AML-193 (cell line): Measurements from ENCODE around the gene PRSS23.
"Not testable (repeated sequence)": the region's sequence is repeated elsewhere in the genome, so short reads cannot be mapped to it uniquely, and the experiment has no call there.

ENCODE experiments used
- DNase-seq, 2 experiments: peaks; one replicate each; lab custom pipeline; 2025; lab: John Stamatoyannopoulos, UW

The PRSS23 gene

GRCh38 chr11:86800076-86800959, at the start of gene PRSS23:
Gene PRSS23, plus strand, starts transcription at chr11:86800542. Its CDS starts 7,102 bp downstream, at chr11:86807644.
- DNase-seq: no peak

- DNase-seq: no peak
These were observed 46.9 kb upstream of the PRSS23 start for GRCh38 chr11:86753459-86753858.

- no peak for DNase-seq
These were observed 45.2 kb upstream of the PRSS23 start for GRCh38 chr11:86755146-86755545.

- no peak for DNase-seq
These were observed 42.2 kb upstream of the PRSS23 start for GRCh38 chr11:86758171-86758570.

GRCh38 chr11:86760577-86760976, 39.8 kb upstream of the PRSS23 start:
- no peak for DNase-seq

GRCh38 chr11:86761978-86762377, 38.4 kb upstream of the PRSS23 start:
- no peak for DNase-seq

- no peak for DNase-seq
These were observed 35.1 kb upstream of the PRSS23 start for GRCh38 chr11:86765203-86765602.

- no peak for DNase-seq
These were observed 34.5 kb upstream of the PRSS23 start for GRCh38 chr11:86765878-86766277.

- no peak for DNase-seq
These were observed 31.1 kb upstream of the PRSS23 start for GRCh38 chr11:86769219-86769618.

GRCh38 chr11:86770473-86771027, 29.8 kb upstream of the PRSS23 start:
- not testable (repeated sequence) for DNase-seq

- DNase-seq: no peak
These were observed 27.3 kb upstream of the PRSS23 start for GRCh38 chr11:86772999-86773398.

- DNase-seq: no peak
These were observed 26.7 kb upstream of the PRSS23 start for GRCh38 chr11:86773513-86774252.

- no peak for DNase-seq
These were observed 25.9 kb upstream of the PRSS23 start for GRCh38 chr11:86774417-86774816.

- DNase-seq: no peak
These were observed 25.0 kb upstream of the PRSS23 start for GRCh38 chr11:86775361-86775760.

- no peak for DNase-seq
These were observed 18.8 kb upstream of the PRSS23 start for GRCh38 chr11:86781546-86781945.

GRCh38 chr11:86782742-86783141, 17.6 kb upstream of the PRSS23 start:
- DNase-seq: no peak

- no peak for DNase-seq
These were observed 16.7 kb upstream of the PRSS23 start for GRCh38 chr11:86783661-86784060.

GRCh38 chr11:86784241-86784681, 16.1 kb upstream of the PRSS23 start:
- DNase-seq: no peak

GRCh38 chr11:86785576-86785975, 14.8 kb upstream of the PRSS23 start:
- DNase-seq: no peak

GRCh38 chr11:86787018-86787536, 13.3 kb upstream of the PRSS23 start:
- no peak for DNase-seq

GRCh38 chr11:86787656-86788055, 12.7 kb upstream of the PRSS23 start:
- no peak for DNase-seq

GRCh38 chr11:86790195-86790725, 10.1 kb upstream of the PRSS23 start:
- no peak for DNase-seq
